KMS-11 (cell line): ENCODE data around the gene PRKAR1B.

Experiments
- H2AFZ ChIP-seq: fragments of 200-600 bp; sonication (generic); 2 replicates; pipeline ENCODE4 v1.6.1; 2016; ENCODE audit warnings: antibody characterized with exemption, mixed run types, low read depth
- H3K27ac ChIP-seq: fragments of 200-600 bp; sonication (generic); 2 replicates; pipeline ENCODE4 v1.6.1; 2016; ENCODE audit warnings: mild to moderate bottlenecking, mixed run types
- H3K27me3 ChIP-seq: fragments of 200-600 bp; sonication (generic); 2 replicates; pipeline ENCODE4 v1.6.1; 2017; ENCODE audit warnings: mild to moderate bottlenecking, low read depth, mixed run types, moderate library complexity; ENCODE audit not compliant: insufficient read depth
- H3K36me3 ChIP-seq: fragments of 200-600 bp; sonication (generic); 2 replicates; pipeline ENCODE4 v1.6.1; 2017; ENCODE audit warnings: mild to moderate bottlenecking, mixed run types; ENCODE audit not compliant: insufficient read depth
- H3K4me1 ChIP-seq: fragments of 200-600 bp; sonication (generic); 2 replicates; pipeline ENCODE4 v1.6.1; 2016; ENCODE audit warnings: mild to moderate bottlenecking, low read depth, mixed run types; ENCODE audit not compliant: poor library complexity, severe bottlenecking
- H3K4me2 ChIP-seq: fragments of 200-600 bp; sonication (generic); 2 replicates; pipeline ENCODE4 v1.7.0; 2016; ENCODE audit warnings: mild to moderate bottlenecking, mixed run types
- H3K4me3 ChIP-seq: fragments of 200-600 bp; sonication (generic); IDR thresholded peaks from 2 replicates; pipeline ENCODE4 v1.6.1; 2017; ENCODE audit warnings: low read depth, low read length, mixed read lengths; ENCODE audit not compliant: insufficient read depth
- H3K79me2 ChIP-seq: fragments of 200-600 bp; sonication (generic); 2 replicates; pipeline ENCODE4 v1.6.1; 2016; ENCODE audit warnings: low read depth, mixed run types; ENCODE audit not compliant: insufficient read depth
- H3K9ac ChIP-seq: fragments of 200-600 bp; sonication (generic); 2 replicates; pipeline ENCODE4 v1.6.1; 2016; ENCODE audit warnings: mild to moderate bottlenecking, mixed run types
- H4K20me1 ChIP-seq: fragments of 200-600 bp; sonication (generic); 2 replicates; pipeline ENCODE4 v1.6.1; 2016; ENCODE audit warnings: mild to moderate bottlenecking, mixed run types; ENCODE audit not compliant: insufficient read depth
- CTCF ChIP-seq: fragments of 200-600 bp; sonication (generic); conservative IDR thresholded peaks from 2 replicates; pipeline ENCODE4 v1.6.1; 2017; ENCODE audit warnings: low read depth, mild to moderate bottlenecking, antibody characterized with exemption, low read length, moderate library complexity, mixed read lengths

PRKAR1B gene

GRCh38 chr7:511476-512145 lies 215.5 kb downstream of the PRKAR1B start:
- Histone ChIP-seq H3K4me3 (no peak overlapping the region), H3K4me2 (no peak overlapping the region), H3K27me3 (peaks cover 77% of the 10 kb centered on the region), H3K36me3 (no peaks in the 10 kb centered on the region), H3K27ac (no peak overlapping the region), H4K20me1 (no peaks in the 10 kb centered on the region), H2AFZ (no peak overlapping the region), H3K79me2 (no peaks in the 10 kb centered on the region), H3K4me1 (no peaks in the 10 kb centered on the region), H3K9ac (no peak overlapping the region)
- TF ChIP-seq CTCF = no peak

GRCh38 chr7:510782-511281 lies 216.2 kb downstream of the PRKAR1B start:
- H3K27ac ChIP-seq = no peak overlapping the region
- H3K79me2 ChIP-seq = no peaks in the 10 kb centered on the region
- peaks cover 72% of the 10 kb centered on the region for H3K27me3 ChIP-seq
- no peak overlapping the region for H3K9ac ChIP-seq
- TF ChIP-seq CTCF = no peak
- H4K20me1 ChIP-seq = no peaks in the 10 kb centered on the region
- H2AFZ ChIP-seq = no peak overlapping the region
- H3K4me1 ChIP-seq = no peaks in the 10 kb centered on the region
- no peaks in the 10 kb centered on the region for H3K36me3 ChIP-seq
- no peak overlapping the region for H3K4me3 ChIP-seq
- no peak overlapping the region for H3K4me2 ChIP-seq

GRCh38 chr7:510131-510481 lies 217.0 kb downstream of the PRKAR1B start:
- H4K20me1 ChIP-seq = no peaks in the 10 kb centered on the region

GRCh38 chr7:509426-510130 lies 217.5 kb downstream of the PRKAR1B start:
- H3K27me3 ChIP-seq = peaks cover 70% of the 10 kb centered on the region; the same call in 1 of the 2 replicates
- H3K4me1 ChIP-seq = no peaks in the 10 kb centered on the region
- no peak overlapping the region for H3K4me3 ChIP-seq
- no peak overlapping the region for H3K27ac ChIP-seq
- H3K9ac ChIP-seq = no peak overlapping the region
- no peak overlapping the region for H3K4me2 ChIP-seq
- no peaks in the 10 kb centered on the region for H4K20me1 ChIP-seq
- H3K36me3 ChIP-seq = no peaks in the 10 kb centered on the region
- no peak overlapping the region for H2AFZ ChIP-seq
- TF ChIP-seq CTCF = no peak
- H3K79me2 ChIP-seq = no peaks in the 10 kb centered on the region

More at GRCh38 chr7:510131-510481, 217.0 kb downstream of the PRKAR1B start:
- H3K4me1 ChIP-seq = no peaks in the 10 kb centered on the region
- H3K4me3 ChIP-seq = no peak overlapping the region
- H3K9ac ChIP-seq = no peak overlapping the region
- H3K4me2 ChIP-seq = no peak overlapping the region
- H3K79me2 ChIP-seq = no peaks in the 10 kb centered on the region
- no peak overlapping the region for H3K27ac ChIP-seq
- no peaks in the 10 kb centered on the region for H3K36me3 ChIP-seq
- H2AFZ ChIP-seq = no peak overlapping the region
- peaks cover 72% of the 10 kb centered on the region for H3K27me3 ChIP-seq
- TF ChIP-seq CTCF = no peak
